Measurements from ENCODE around the gene AKR1E2. TPM values are rescaled to one million over a fixed set of nuclear protein-coding genes. Genes with fewer than 3 reads are reported as not detected.

Gene AKR1E2
- total and polyA plus RNA-seq, 2 of the 8 experiments (the other 6 are each of a cell fraction or from before 2014, with no cell fraction given), result 2.6 to 3.5 TPM

DNA sequence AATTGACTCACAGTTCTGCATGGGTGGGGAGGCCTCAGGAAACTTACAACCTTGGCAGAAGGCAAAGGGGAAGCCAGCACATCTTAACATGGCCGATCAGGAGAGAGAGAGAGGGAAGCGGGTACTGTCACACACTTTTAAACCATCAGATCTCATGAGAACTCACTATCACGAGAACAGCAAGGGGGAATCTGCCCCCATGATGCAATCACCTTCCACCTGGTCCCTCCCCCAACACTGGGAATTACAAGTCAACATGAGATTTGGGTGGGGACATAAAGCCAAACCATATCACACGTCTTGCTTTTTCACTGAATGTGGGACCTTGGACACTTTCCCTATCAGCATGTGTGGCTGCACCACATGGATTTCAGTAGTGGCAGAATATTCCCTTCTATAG lies 9.0 kb upstream of the AKR1E2 start:
- Histone ChIP-seq H2BK20ac (ENCODE audit: low read length) (no peak overlapping the region), H3K27ac (ENCODE audit: low read depth, low read length) (no peak overlapping the region), H3K9me3 (ENCODE audit: insufficient read depth in 2 of 2, low read depth in 1 of 2, low read length in 1 of 2) (peaks cover 3 to 7% of the 10 kb centered on the region in 2 experiments; a peak in 2 of 4 replicates), H2BK5ac (ENCODE audit: low read depth, low read length) (no peak overlapping the region), H4K5ac (ENCODE audit: insufficient read length, low read depth, low read length) (no peak overlapping the region), H3K4me1 (replicated peaks in 1 of 4; ENCODE audit: control insufficient read depth in 3 of 4, insufficient read depth in 4 of 4, low read length in 3 of 4) (no peaks in the 10 kb centered on the region), H3K56ac (replicated peaks; ENCODE audit: insufficient read length, low read depth, low read length) (no peak overlapping the region), H3K36me3 (ENCODE audit: control insufficient read depth in 2 of 4, insufficient read depth in 4 of 4, low read length in 3 of 4) (no peaks in the 10 kb centered on the region), H2BK120ac (replicated peaks; ENCODE audit: low read depth, low read length) (no peak overlapping the region), H3K23me2 (ENCODE audit: low read depth, low read length) (no peaks in the 10 kb centered on the region), H3K18ac (ENCODE audit: extremely low read depth, low read length) (no peak overlapping the region), H2AK5ac (ENCODE audit: low read depth, low read length) (no peak overlapping the region), H3K4ac (replicated peaks; ENCODE audit: insufficient read length, low read depth, low read length) (no peak overlapping the region), H3K79me2 (ENCODE audit: control insufficient read depth in 1 of 2, insufficient read depth in 2 of 2, low read length in 2 of 2) (no peaks in the 10 kb centered on the region), H3K27me3 (replicated peaks in 1 of 4; ENCODE audit: control insufficient read depth in 3 of 4, extremely low read depth in 1 of 4, insufficient read depth in 3 of 4, low read length in 3 of 4) (no peaks in the 10 kb centered on the region), H2BK12ac (ENCODE audit: low read depth, low read length) (no peak overlapping the region), H3K9ac (replicated peaks in 1 of 4; ENCODE audit: extremely low read depth in 1 of 4, low read depth in 3 of 4, low read length in 3 of 4) (no peak overlapping the region), H3K23ac (ENCODE audit: insufficient read length) (no peak overlapping the region), H3K79me1 (ENCODE audit: low read depth, low read length) (no peaks in the 10 kb centered on the region), H4K91ac (replicated peaks; ENCODE audit: insufficient read length, low read length) (no peak overlapping the region), H3K14ac (ENCODE audit: insufficient read length) (no peak overlapping the region), H4K20me1 (replicated peaks in 1 of 2; ENCODE audit: control insufficient read depth in 1 of 2, insufficient read depth in 2 of 2, low read length in 2 of 2) (no peaks in the 10 kb centered on the region), H4K8ac (ENCODE audit: extremely low read depth, insufficient read depth, low read length) (no peak overlapping the region), H3K4me2 (ENCODE audit: insufficient read depth in 1 of 2, low read depth in 2 of 2, low read length in 2 of 2) (no peak overlapping the region), H3K4me3 (ENCODE audit: extremely low read depth in 1 of 4, insufficient read depth in 2 of 4, low read depth in 3 of 4, low read length in 4 of 4) (no peak overlapping the region), H2AFZ (ENCODE audit: low read length) (no peak overlapping the region), H2BK15ac (ENCODE audit: low read length) (no peak overlapping the region)
- ChIA-PET CTCF (ENCODE audit: partially characterized antibody) (interaction anchor here (0.8 to 0.9 kb wide), 2 partner anchors 165 to 279 kb away, joined by 3 read pairs; no protein-coding TSS in a partner anchor), POLR2A (ENCODE audit: partially characterized antibody) (no interaction called here)
- DNase-seq (ENCODE audit: low read depth in 1 of 2, low spot score in 2 of 2) (no peak), FAIRE-seq (no peak)
- 94% methylated on average over 4 of the region's 4 CpGs; no CpG with 5 or more reads in 1 of the 2 experiments for WGBS, 2 experiments (ENCODE audit: extremely low coverage in 1 of 2, insufficient coverage in 1 of 2, insufficient read length in 1 of 2, insufficient replicate concordance in 2 of 2, low coverage in 1 of 2, low lambda C conversion rate in 2 of 2, missing lambda C conversion rate in 1 of 2)
- TF ChIP-seq NRF1 (IDR thresholded peaks at IDR 0.05; ENCODE audit: low read depth, low read length) (no peak), SP2 (IDR thresholded peaks at IDR 0.05; ENCODE audit: low read length) (no peak), KDM1A (IDR thresholded peaks at IDR 0.05; ENCODE audit: borderline replicate concordance, low read length) (no peak), SP4 (IDR thresholded peaks at IDR 0.05; ENCODE audit: low read length) (no peak), NANOG (IDR thresholded peaks at IDR 0.05; ENCODE audit: insufficient read depth, low read depth, low read length, poor library complexity, severe bottlenecking) (no peak), RFX5 (IDR thresholded peaks at IDR 0.05; ENCODE audit: borderline replicate concordance, low read depth, low read length) (no peak), HDAC2 (IDR thresholded peaks at IDR 0.05; ENCODE audit: borderline replicate concordance in 1 of 2, low read depth in 2 of 2, low read length in 2 of 2) (no peak), MAFK (IDR thresholded peaks at IDR 0.05; ENCODE audit: low read depth, low read length) (no peak), JUND (IDR thresholded peaks at IDR 0.05; ENCODE audit: low read length) (no peak), RXRA (IDR thresholded peaks at IDR 0.05; ENCODE audit: insufficient read depth, low read depth, low read length) (no peak), KDM5A (IDR thresholded peaks at IDR 0.05; ENCODE audit: low read length) (no peak)
- TF ChIP-seq, protein P1, sequence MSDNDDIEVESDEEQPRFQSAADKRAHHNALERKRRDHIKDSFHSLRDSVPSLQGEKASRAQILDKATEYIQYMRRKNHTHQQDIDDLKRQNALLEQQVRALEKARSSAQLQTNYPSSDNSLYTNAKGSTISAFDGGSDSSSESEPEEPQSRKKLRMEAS (IDR thresholded peaks at IDR 0.05), result no peak
- TF ChIP-seq, protein P2, sequence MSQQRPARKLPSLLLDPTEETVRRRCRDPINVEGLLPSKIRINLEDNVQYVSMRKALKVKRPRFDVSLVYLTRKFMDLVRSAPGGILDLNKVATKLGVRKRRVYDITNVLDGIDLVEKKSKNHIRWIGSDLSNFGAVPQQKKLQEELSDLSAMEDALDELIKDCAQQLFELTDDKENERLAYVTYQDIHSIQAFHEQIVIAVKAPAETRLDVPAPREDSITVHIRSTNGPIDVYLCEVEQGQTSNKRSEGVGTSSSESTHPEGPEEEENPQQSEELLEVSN (IDR thresholded peaks at IDR 0.05), result no peak
